ENCODE measurements around the gene POP4.
A peak's percentile ranks its signal among the peaks of the same experiment; 100 is the strongest.

The POP4 gene

GRCh38 chr19:29576046-29576606 is 30.0 kb upstream of the POP4 start:
- DNase-seq, result no peak
- in situ Hi-C loops (cut with MboI; ENCODE audit: low pct_unique_long_range_greater_than_20kb, low sequenced_read_pairs), result no loop called here

GRCh38 chr19:29576761-29577648 is 29.1 kb upstream of the POP4 start:
- in situ Hi-C loops (cut with MboI; ENCODE audit: low pct_unique_long_range_greater_than_20kb, low sequenced_read_pairs), result no loop called here
- no peak for DNase-seq

GRCh38 chr19:29577649-29577963 is 28.5 kb upstream of the POP4 start:
- no peak for DNase-seq

GRCh38 chr19:29578349-29578748 is 27.7 kb upstream of the POP4 start:
- no peak for DNase-seq
- in situ Hi-C loops (cut with MboI; ENCODE audit: low pct_unique_long_range_greater_than_20kb, low sequenced_read_pairs), result no loop called here

More at GRCh38 chr19:29577649-29577963, 28.5 kb upstream of the POP4 start:
- in situ Hi-C loops (cut with MboI; ENCODE audit: low pct_unique_long_range_greater_than_20kb, low sequenced_read_pairs), result no loop called here

- in situ Hi-C loops (cut with MboI; ENCODE audit: low pct_unique_long_range_greater_than_20kb, low sequenced_read_pairs), result no loop called here
- no peak for DNase-seq
These were observed 26.7 kb upstream of the POP4 start for GRCh38 chr19:29579308-29579910.

- in situ Hi-C loops (cut with MboI; ENCODE audit: low pct_unique_long_range_greater_than_20kb, low sequenced_read_pairs), result no loop called here
- DNase-seq, result no peak
These were observed 24.7 kb upstream of the POP4 start for GRCh38 chr19:29581398-29581797.

- in situ Hi-C loops (cut with MboI; ENCODE audit: low pct_unique_long_range_greater_than_20kb, low sequenced_read_pairs), result no loop called here
- DNase-seq, result no peak
These were observed 22.7 kb upstream of the POP4 start for GRCh38 chr19:29583196-29583999.

GRCh38 chr19:29586401-29586800 is 19.7 kb upstream of the POP4 start:
- DNase-seq, result no peak

GRCh38 chr19:29587059-29587458 is 19.0 kb upstream of the POP4 start:
- in situ Hi-C loops (cut with MboI; ENCODE audit: low pct_unique_long_range_greater_than_20kb, low sequenced_read_pairs), result no loop called here
- DNase-seq, result no peak

More at GRCh38 chr19:29586401-29586800, 19.7 kb upstream of the POP4 start:
- in situ Hi-C loops (cut with MboI; ENCODE audit: low pct_unique_long_range_greater_than_20kb, low sequenced_read_pairs), result no loop called here

GRCh38 chr19:29587518-29587986 is 18.5 kb upstream of the POP4 start:
- in situ Hi-C loops (cut with MboI; ENCODE audit: low pct_unique_long_range_greater_than_20kb, low sequenced_read_pairs), result no loop called here
- DNase-seq, result peak; percentile 8

GRCh38 chr19:29588095-29588494 is 18.0 kb upstream of the POP4 start:
- no peak for DNase-seq
- in situ Hi-C loops (cut with MboI; ENCODE audit: low pct_unique_long_range_greater_than_20kb, low sequenced_read_pairs), result no loop called here

- DNase-seq, result no peak
- in situ Hi-C loops (cut with MboI; ENCODE audit: low pct_unique_long_range_greater_than_20kb, low sequenced_read_pairs), result no loop called here
These were observed 15.8 kb upstream of the POP4 start for GRCh38 chr19:29590278-29590677.

- in situ Hi-C loops (cut with MboI; ENCODE audit: low pct_unique_long_range_greater_than_20kb, low sequenced_read_pairs), result no loop called here
- DNase-seq, result no peak
These were observed 14.4 kb upstream of the POP4 start for GRCh38 chr19:29591670-29592069.

- in situ Hi-C loops (cut with MboI; ENCODE audit: low pct_unique_long_range_greater_than_20kb, low sequenced_read_pairs), result no loop called here
- no peak for DNase-seq
These were observed 12.2 kb upstream of the POP4 start for GRCh38 chr19:29593869-29594268.

- DNase-seq, result no peak
- in situ Hi-C loops (cut with MboI; ENCODE audit: low pct_unique_long_range_greater_than_20kb, low sequenced_read_pairs), result no loop called here
These were observed 9.9 kb upstream of the POP4 start for GRCh38 chr19:29596080-29596727.

- in situ Hi-C loops (cut with MboI; ENCODE audit: low pct_unique_long_range_greater_than_20kb, low sequenced_read_pairs), result no loop called here
- DNase-seq, result peak; percentile 18
These were observed 9.1 kb upstream of the POP4 start for GRCh38 chr19:29596885-29597525.

GRCh38 chr19:29598036-29598435 is 8.0 kb upstream of the POP4 start:
- no peak for DNase-seq
- in situ Hi-C loops (cut with MboI; ENCODE audit: low pct_unique_long_range_greater_than_20kb, low sequenced_read_pairs), result no loop called here

GRCh38 chr19:29598496-29598895 is 7.6 kb upstream of the POP4 start:
- in situ Hi-C loops (cut with MboI; ENCODE audit: low pct_unique_long_range_greater_than_20kb, low sequenced_read_pairs), result no loop called here
- DNase-seq, result no peak

- no peak for DNase-seq
- in situ Hi-C loops (cut with MboI; ENCODE audit: low pct_unique_long_range_greater_than_20kb, low sequenced_read_pairs), result no loop called here
These were observed 2.8 kb upstream of the POP4 start for GRCh38 chr19:29603308-29603707.
